IMR-90 (cell line): ENCODE measurements around the gene UBL4A. TPM values are rescaled to one million over a fixed set of nuclear protein-coding genes. Genes with fewer than 3 reads are reported as not detected.

Experiments
- ATAC-seq: fragments of 200-7000 bp; cut with Tn5 transposase; 2 replicates; pipeline ENCODE4 v1.9.1; 2020; ENCODE audit warnings: low read depth, mild to moderate bottlenecking, moderate library complexity
- BruUV-seq: library from RNA; stranded (reverse); fragments of 400-500 nt; replicated peaks from 2 replicates; lab custom pipeline; 2021; lab: Mats Ljungman, UMichigan
- CTCF ChIA-PET: fragments of 300-600 bp; formaldehyde crosslinking; extraction: SDS; loops from one replicate; lab custom pipeline; 2021; ENCODE audit warnings: antibody characterized with exemption; lab: Yijun Ruan, JAX
- POLR2A ChIA-PET: fragments of 300-600 bp; sonication (Branson Sonifier 250); formaldehyde crosslinking; loops from one replicate; lab custom pipeline; 2022; ENCODE audit warnings: antibody characterized with exemption; ENCODE audit not compliant: unreplicated experiment; lab: Charles Lee
- DNase-seq: peaks from one replicate; pipeline ENCODE4 v3.0.0; 2013
- H2AFZ ChIP-seq: replicated peaks from 2 replicates; pipeline ENCODE3; 2013; ENCODE audit warnings: low read length, mild to moderate bottlenecking; ENCODE audit not compliant: poor library complexity
- H2AK5ac ChIP-seq: 2 replicates; pipeline ENCODE4 v1.6.1; 2013; ENCODE audit warnings: low read depth, low read length, inconsistent platforms
- H2AK9ac ChIP-seq: replicated peaks from 2 replicates; pipeline ENCODE3; 2013; ENCODE audit warnings: mild to moderate bottlenecking, low read depth, low read length, moderate library complexity; ENCODE audit not compliant: poor library complexity
- H2BK120ac ChIP-seq: 2 replicates; pipeline ENCODE4 v1.6.1; 2013; ENCODE audit warnings: low read depth, low read length, inconsistent platforms
- H2BK15ac ChIP-seq: 3 replicates; pipeline ENCODE4 v1.6.1; 2013; ENCODE audit warnings: low read depth, low read length, inconsistent platforms
- H2BK20ac ChIP-seq: 2 replicates; pipeline ENCODE4 v1.6.1; 2013; ENCODE audit warnings: low read depth, mild to moderate bottlenecking, inconsistent platforms, low read length, moderate library complexity
- H2BK5ac ChIP-seq: 2 replicates; pipeline ENCODE4 v1.6.1; 2013; ENCODE audit warnings: mild to moderate bottlenecking, low read depth, low read length, inconsistent platforms; ENCODE audit not compliant: poor library complexity, severe bottlenecking
- H3K14ac ChIP-seq: replicated peaks from 2 replicates; pipeline ENCODE4 v1.6.1; 2013; ENCODE audit warnings: low read depth, low read length, inconsistent platforms
- H3K18ac ChIP-seq: 2 replicates; pipeline ENCODE4 v1.6.1; 2013; ENCODE audit warnings: low read depth, low read length, control low read depth
- H3K23ac ChIP-seq: 2 replicates; pipeline ENCODE4 v1.6.1; 2013; ENCODE audit warnings: low read depth, low read length, inconsistent platforms
- H3K27ac ChIP-seq: 2 replicates; pipeline ENCODE4 v1.5.1; 2013; ENCODE audit warnings: mild to moderate bottlenecking, control low read depth, low read length; ENCODE audit not compliant: insufficient read depth
- H3K27me3 ChIP-seq: 2 replicates; pipeline ENCODE4 v1.6.1; 2013; ENCODE audit warnings: low read length; ENCODE audit not compliant: control insufficient read depth, insufficient read depth
- H3K36me3 ChIP-seq: 2 replicates; pipeline ENCODE4 v1.6.1; 2013; ENCODE audit warnings: low read length, mixed read lengths; ENCODE audit not compliant: control insufficient read depth, insufficient read depth
- H3K4ac ChIP-seq: 2 replicates; pipeline ENCODE4 v1.6.1; 2013; ENCODE audit warnings: low read depth, low read length, inconsistent platforms
- H3K4me1 ChIP-seq: 2 replicates; pipeline ENCODE4 v1.6.1; 2013; ENCODE audit warnings: low read length, mixed read lengths; ENCODE audit not compliant: control insufficient read depth, insufficient read depth
- H3K4me2 ChIP-seq: 2 replicates; pipeline ENCODE4 v1.6.1; 2013; ENCODE audit warnings: low read depth, mild to moderate bottlenecking, control low read depth, low read length, moderate library complexity
- H3K4me3 ChIP-seq: 2 replicates; pipeline ENCODE4 v1.5.1; 2013; ENCODE audit warnings: low read depth, mild to moderate bottlenecking, control low read depth, low read length, moderate library complexity; ENCODE audit not compliant: insufficient read depth
- H3K56ac ChIP-seq: 2 replicates; pipeline ENCODE4 v1.6.1; 2013; ENCODE audit warnings: low read length, inconsistent platforms; ENCODE audit not compliant: insufficient read depth; ENCODE audit errors: extremely low read depth
- H3K79me1 ChIP-seq, 2 experiments: 2 replicates each; pipeline ENCODE4 v1.6.1; 2013; ENCODE audit warnings: low read length in 2 of 2, inconsistent platforms in 1 of 2, low read depth in 1 of 2
- H3K9ac ChIP-seq: 2 replicates; pipeline ENCODE4 v1.6.1; 2013; ENCODE audit warnings: low read depth, low read length, control low read depth
- H3K9me1 ChIP-seq: 2 replicates; pipeline ENCODE4 v1.6.1; 2013; ENCODE audit warnings: low read length, inconsistent platforms; ENCODE audit not compliant: insufficient read depth
- H3K9me3 ChIP-seq: 2 replicates; pipeline ENCODE4 v1.6.1; 2013; ENCODE audit warnings: low read length; ENCODE audit not compliant: control insufficient read depth, insufficient read depth
- H4K20me1 ChIP-seq: 2 replicates; pipeline ENCODE4 v1.6.1; 2013; ENCODE audit warnings: low read length, inconsistent platforms; ENCODE audit not compliant: insufficient read depth
- H4K5ac ChIP-seq: 2 replicates; pipeline ENCODE4 v1.6.1; 2013; ENCODE audit warnings: mild to moderate bottlenecking, low read depth, low read length, control low read depth
- H4K8ac ChIP-seq, 2 experiments: 2 replicates each; pipeline ENCODE4 v1.6.1; 2013; ENCODE audit warnings: low read depth in 2 of 2, low read length in 2 of 2, control low read depth in 1 of 2, inconsistent platforms in 1 of 2
- H4K91ac ChIP-seq: 2 replicates; pipeline ENCODE4 v1.6.1; 2013; ENCODE audit warnings: low read depth, low read length, inconsistent platforms; ENCODE audit not compliant: insufficient read depth
- CHD1 ChIP-seq: IDR thresholded peaks from 2 replicates; pipeline ENCODE4 v1.6.1; 2012; ENCODE audit warnings: low read depth, low read length, improper control_type of control experiment
- FOS ChIP-seq: fragments of 150-350 bp; IDR thresholded peaks from 2 replicates; pipeline ENCODE4 v1.6.1; 2016; ENCODE audit warnings: low read depth, low read length
- MAFK ChIP-seq: IDR thresholded peaks from 2 replicates; pipeline ENCODE4 v1.6.1; 2012; ENCODE audit warnings: low read depth, low read length, improper control_type of control experiment
- NFE2L2 ChIP-seq: fragments of 150-350 bp; IDR thresholded peaks from 2 replicates; pipeline ENCODE4 v1.6.1; 2016; ENCODE audit warnings: low read depth, mild to moderate bottlenecking, low read length
- RCOR1 ChIP-seq: IDR thresholded peaks from 2 replicates; pipeline ENCODE4 v1.6.1; 2012; ENCODE audit warnings: mild to moderate bottlenecking, low read length, improper control_type of control experiment; ENCODE audit not compliant: insufficient replicate concordance
- RFX5 ChIP-seq: IDR thresholded peaks from 2 replicates; pipeline ENCODE4 v1.8.0; 2012; ENCODE audit warnings: low read depth, mild to moderate bottlenecking, low read length, moderate library complexity
- WGBS, 2 experiments: methylation state at CpG; one replicate each; pipeline versions ENCODE4 v1.1.5 to v1.1.7; 2013; ENCODE audit warnings: missing lambda C conversion rate in 2 of 2; ENCODE audit not compliant: insufficient read length in 1 of 2; ENCODE audit errors: extremely low coverage in 2 of 2; 5-methylcytosine and 5-hydroxymethylcytosine counted together
- dilution Hi-C: fragments of 300-500 bp; cut with HindIII; formaldehyde crosslinking; loops from one replicate; pipeline ENCODE4 v1.14.3; 2018; ENCODE audit warnings: low sequenced_read_pairs; ENCODE audit not compliant: unreplicated experiment
- in situ Hi-C: fragments of 300-500 bp; cut with MboI; formaldehyde crosslinking; loops from 3 replicates; pipeline ENCODE4 v1.14.3; 2019; ENCODE audit warnings: low sequenced_read_pairs, inconsistent platforms, mixed read lengths
- intact Hi-C: fragments of 100-400 bp; cut with micrococcal nuclease; formaldehyde crosslinking; loops from 2 replicates; pipeline ENCODE4 v1.10.0; 2022
- polyA plus RNA-seq, 3 experiments: library from polyadenylated mRNA; depleted of rRNA; stranded (reverse); fragments of >200 nt; gene quantifications; 2 replicates each; pipeline ENCODE4 v1.2.3, GENCODE V29; 2012; ENCODE audit warnings: low replicate concordance in 1 of 3
- total RNA-seq: library from RNA; depleted of rRNA; stranded (reverse); fragments of >200 nt; gene quantifications from 2 replicates; pipeline ENCODE4 v1.2.3, GENCODE V29; 2012
- TF ChIP-seq, protein P1 (sequence below): fragments of 150-350 bp; IDR thresholded peaks from 2 replicates; pipeline ENCODE4 v1.6.1; 2017; ENCODE audit warnings: mild to moderate bottlenecking, antibody characterized with exemption, low read length, low read depth
- TF ChIP-seq, protein P2 (sequence below): conservative IDR thresholded peaks from 2 replicates; pipeline ENCODE4 v1.5.1; 2012; ENCODE audit warnings: mild to moderate bottlenecking, low read depth, low read length, improper control_type of control experiment

The UBL4A gene
- total and polyA plus RNA-seq, 2 of the 4 experiments (the other 2 are of a cell fraction) = 24.6 to 28.3 TPM

DNA sequence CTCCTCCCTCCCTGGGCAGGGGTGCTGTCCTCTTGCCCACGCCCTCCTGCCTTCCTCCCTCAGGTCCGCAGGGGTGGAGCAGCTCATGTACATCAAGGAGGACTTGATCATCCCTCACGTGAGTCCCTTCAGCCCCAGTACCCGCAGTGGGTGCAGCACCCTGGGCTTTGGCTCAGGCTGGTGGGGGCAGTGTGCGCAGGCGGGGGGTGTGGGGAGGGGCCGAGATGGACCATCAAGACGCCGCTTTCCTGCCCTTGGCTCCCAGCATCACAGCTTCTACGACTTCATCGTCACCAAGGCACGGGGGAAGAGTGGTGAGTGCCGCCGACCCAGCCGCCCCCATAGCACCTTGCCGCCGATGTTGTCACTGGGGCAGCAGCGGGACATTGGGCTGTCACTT, 36.8 kb downstream of the UBL4A start:
- no peak overlapping the region for H2AK9ac ChIP-seq
- H3K27me3 ChIP-seq = no peaks in the 10 kb centered on the region
- H3K36me3 ChIP-seq = peaks cover 47% of the 10 kb centered on the region
- H3K9me1 ChIP-seq = no peaks in the 10 kb centered on the region
- no peak overlapping the region for H2BK5ac ChIP-seq
- TF ChIP-seq NFE2L2 = no peak
- TF ChIP-seq CHD1 = no peak
- TF ChIP-seq RFX5 = no peak
- TF ChIP-seq RCOR1 = no peak
- no peak for TF ChIP-seq MAFK
- no peak for TF ChIP-seq FOS
- TF ChIP-seq, protein P1, sequence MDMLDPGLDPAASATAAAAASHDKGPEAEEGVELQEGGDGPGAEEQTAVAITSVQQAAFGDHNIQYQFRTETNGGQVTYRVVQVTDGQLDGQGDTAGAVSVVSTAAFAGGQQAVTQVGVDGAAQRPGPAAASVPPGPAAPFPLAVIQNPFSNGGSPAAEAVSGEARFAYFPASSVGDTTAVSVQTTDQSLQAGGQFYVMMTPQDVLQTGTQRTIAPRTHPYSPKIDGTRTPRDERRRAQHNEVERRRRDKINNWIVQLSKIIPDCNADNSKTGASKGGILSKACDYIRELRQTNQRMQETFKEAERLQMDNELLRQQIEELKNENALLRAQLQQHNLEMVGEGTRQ = no peak
- TF ChIP-seq, protein P2, sequence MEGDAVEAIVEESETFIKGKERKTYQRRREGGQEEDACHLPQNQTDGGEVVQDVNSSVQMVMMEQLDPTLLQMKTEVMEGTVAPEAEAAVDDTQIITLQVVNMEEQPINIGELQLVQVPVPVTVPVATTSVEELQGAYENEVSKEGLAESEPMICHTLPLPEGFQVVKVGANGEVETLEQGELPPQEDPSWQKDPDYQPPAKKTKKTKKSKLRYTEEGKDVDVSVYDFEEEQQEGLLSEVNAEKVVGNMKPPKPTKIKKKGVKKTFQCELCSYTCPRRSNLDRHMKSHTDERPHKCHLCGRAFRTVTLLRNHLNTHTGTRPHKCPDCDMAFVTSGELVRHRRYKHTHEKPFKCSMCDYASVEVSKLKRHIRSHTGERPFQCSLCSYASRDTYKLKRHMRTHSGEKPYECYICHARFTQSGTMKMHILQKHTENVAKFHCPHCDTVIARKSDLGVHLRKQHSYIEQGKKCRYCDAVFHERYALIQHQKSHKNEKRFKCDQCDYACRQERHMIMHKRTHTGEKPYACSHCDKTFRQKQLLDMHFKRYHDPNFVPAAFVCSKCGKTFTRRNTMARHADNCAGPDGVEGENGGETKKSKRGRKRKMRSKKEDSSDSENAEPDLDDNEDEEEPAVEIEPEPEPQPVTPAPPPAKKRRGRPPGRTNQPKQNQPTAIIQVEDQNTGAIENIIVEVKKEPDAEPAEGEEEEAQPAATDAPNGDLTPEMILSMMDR = no peak
- H4K8ac ChIP-seq = no peak overlapping the region
- no peak overlapping the region for H3K9ac ChIP-seq
- no peak overlapping the region for H3K27ac ChIP-seq
- H3K4me1 ChIP-seq = peaks cover 8% of the 10 kb centered on the region; the same call in 1 of the 2 replicates
- H3K56ac ChIP-seq = no peak overlapping the region
- no peak overlapping the region for H3K18ac ChIP-seq
- DNase-seq (no peak), ATAC-seq (no peak)
- H2AFZ ChIP-seq = no peak overlapping the region
- no peak overlapping the region for H3K23ac ChIP-seq
- POLR2A ChIA-PET = no interaction called here
- WGBS, 2 experiments = no CpG with 5 or more reads among the region's 18 CpGs
- no peak overlapping the region for H2BK15ac ChIP-seq
- CTCF ChIA-PET = no interaction called here
- H3K4me2 ChIP-seq = no peak overlapping the region
- intact Hi-C loops (no loop called here), in situ Hi-C loops (no loop called here), dilution Hi-C loops (no loop called here)
- H3K9me3 ChIP-seq = no peaks in the 10 kb centered on the region; the same call in 1 of the 2 replicates
- no peak overlapping the region for H4K91ac ChIP-seq
- H4K20me1 ChIP-seq = no peaks in the 10 kb centered on the region; the same call in 1 of the 2 replicates
- BruUV-seq = no TSS peak
- H2AK5ac ChIP-seq = no peak overlapping the region
- H2BK120ac ChIP-seq = no peak overlapping the region
- H3K79me1 ChIP-seq = peaks cover 0 to 29% of the 10 kb centered on the region in 2 experiments; a peak in 2 of 4 replicates
- no peak overlapping the region for H3K4ac ChIP-seq
- H3K4me3 ChIP-seq = no peak overlapping the region
- no peak overlapping the region for H4K5ac ChIP-seq
- H2BK20ac ChIP-seq = no peak overlapping the region
- no peak overlapping the region for H3K14ac ChIP-seq
